Testis (tissue), 3 donors: ENCODE measurements around the gene TAS2R1. TPM values are rescaled to one million over a fixed set of nuclear protein-coding genes. Genes with fewer than 3 reads are reported as not detected.

Experiments
- DNase-seq: peaks from one replicate; pipeline ENCODE4 v3.0.0-alpha.2; 2019
- H3K27ac ChIP-seq, 2 donors: fragments of 200-600 bp; sonication (generic); one replicate each; pipeline ENCODE4 v1.5.1; 2019
- H3K27me3 ChIP-seq: fragments of 200-600 bp; sonication (generic); one replicate; pipeline ENCODE4 v1.5.1; 2019
- H3K36me3 ChIP-seq: fragments of 200-600 bp; sonication (generic); one replicate; pipeline ENCODE4 v1.5.1; 2017; ENCODE audit warnings: low read depth; ENCODE audit errors: missing control alignments
- H3K4me1 ChIP-seq: fragments of 200-600 bp; sonication (generic); one replicate; pipeline ENCODE4 v1.5.1; 2019
- H3K4me3 ChIP-seq, 2 donors: fragments of 200-600 bp; sonication (generic); one replicate each; pipeline ENCODE4 v1.5.1; 2017 to 2019
- H3K9me3 ChIP-seq: fragments of 200-600 bp; sonication (generic); one replicate; pipeline ENCODE4 v1.5.1; 2017
- CTCF ChIP-seq, 3 experiments: fragments of 450-650 bp in 2 of 3; fragments of 200-600 bp in 1 of 3; sonication (generic) in 1 of 3; IDR thresholded peaks; one replicate each; pipeline ENCODE4 v1.5.1; 2016 to 2019; ENCODE audit warnings: antibody characterized with exemption in 3 of 3, mild to moderate bottlenecking in 2 of 3, moderate library complexity in 1 of 3
- POLR2A ChIP-seq: fragments of 450-650 bp; IDR thresholded peaks from one replicate; pipeline ENCODE4 v1.6.1; 2017; ENCODE audit warnings: antibody characterized with exemption, mild to moderate bottlenecking, moderate library complexity
- WGBS, 2 donors: methylation state at CpG; one replicate each; pipeline ENCODE4 v1.1.5; 2018; 5-methylcytosine and 5-hydroxymethylcytosine counted together
- intact Hi-C: fragments of 100-400 bp; cut with DNase I; formaldehyde crosslinking; loops from one replicate; pipeline ENCODE4 v1.15.1; 2023; ENCODE audit warnings: low total_unique reads
- polyA plus RNA-seq: library from polyadenylated mRNA; stranded (reverse); fragments of 350-450 nt; fragmentation: Illumina TruSeq; extraction: RNeasy Lipid Tissue Mini Kit (QIAGEN cat#74804); gene quantifications from one replicate; pipeline ENCODE4 v1.2.3, GENCODE V29; 2014; ENCODE audit warnings: low read depth, low replicate concordance; ENCODE audit not compliant: insufficient read depth
- total RNA-seq, 2 donors: library from RNA; depleted of rRNA; stranded (reverse); fragments of >200 nt; gene quantifications; one replicate each; pipeline ENCODE4 v1.2.3, GENCODE V29; 2016

TAS2R1 gene
- total and polyA plus RNA-seq, 3 donors from 2014 or later, result 0.50 to 1.3 (median 1.1) TPM

- H3K36me3 ChIP-seq, result no peaks in the 10 kb centered on the region
- 60 to 73% methylated on average over 7 of the region's 7 CpGs for WGBS, 2 donors
- intact Hi-C loops, result no loop called here
- no peak for DNase-seq
- H3K4me1 ChIP-seq, result no peaks in the 10 kb centered on the region
- H3K27ac ChIP-seq, result no peak overlapping the region
- TF ChIP-seq POLR2A, result no peak
- TF ChIP-seq CTCF (IDR thresholded peaks at IDR 0.05), result no peak
- H3K4me3 ChIP-seq, result no peak overlapping the region
- H3K27me3 ChIP-seq, result no peaks in the 10 kb centered on the region
- no peaks in the 10 kb centered on the region for H3K9me3 ChIP-seq
Measured at GRCh38 chr5:9653061-9653460, 22.9 kb upstream of the TAS2R1 start.

GRCh38 chr5:9652295-9652694 is 22.1 kb upstream of the TAS2R1 start:
- intact Hi-C loops, result no loop called here
- 79 to 85% methylated on average over 3 of the region's 3 CpGs for WGBS, 2 donors

GRCh38 chr5:9646843-9647242 is 16.7 kb upstream of the TAS2R1 start:
- intact Hi-C loops, result no loop called here
- 91 to 93% methylated on average over 2 of the region's 2 CpGs for whole genome bisulfite sequencing, 2 donors
- TF ChIP-seq CTCF (IDR thresholded peaks at IDR 0.05), result no peak
- TF ChIP-seq POLR2A, result no peak
- H3K27ac ChIP-seq, result no peak overlapping the region
- H3K27me3 ChIP-seq, result no peaks in the 10 kb centered on the region
- no peak for DNase-seq
- no peaks in the 10 kb centered on the region for H3K36me3 ChIP-seq
- no peaks in the 10 kb centered on the region for H3K9me3 ChIP-seq
- H3K4me1 ChIP-seq, result no peaks in the 10 kb centered on the region
- H3K4me3 ChIP-seq, result no peak overlapping the region

More at GRCh38 chr5:9652295-9652694, 22.1 kb upstream of the TAS2R1 start:
- H3K36me3 ChIP-seq, result no peaks in the 10 kb centered on the region
- TF ChIP-seq POLR2A (no peak), CTCF (IDR thresholded peaks at IDR 0.05) (no peak)
- no peaks in the 10 kb centered on the region for H3K27me3 ChIP-seq
- no peak for DNase-seq
- H3K27ac ChIP-seq, result no peak overlapping the region
- H3K9me3 ChIP-seq, result no peaks in the 10 kb centered on the region
- H3K4me3 ChIP-seq, result no peak overlapping the region
- no peaks in the 10 kb centered on the region for H3K4me1 ChIP-seq

GRCh38 chr5:9644630-9645029 is 14.5 kb upstream of the TAS2R1 start:
- H3K36me3 ChIP-seq, result no peaks in the 10 kb centered on the region
- WGBS, 2 donors, result 86 to 96% methylated on average over 3 of the region's 3 CpGs

More at GRCh38 chr5:9644630-9645029, 14.5 kb upstream of the TAS2R1 start:
- no peak for TF ChIP-seq POLR2A
- TF ChIP-seq CTCF (IDR thresholded peaks at IDR 0.05), result no peak
- Histone ChIP-seq H3K9me3 (no peaks in the 10 kb centered on the region), H3K4me3 (no peak overlapping the region), H3K4me1 (no peaks in the 10 kb centered on the region), H3K27me3 (no peaks in the 10 kb centered on the region), H3K27ac (no peak overlapping the region)
- intact Hi-C loops, result no loop called here
- DNase-seq, result no peak
